NCI-H748 treated with DMSO at 0.1 percent for 48 hours (cell line): Measurements from ENCODE around the gene MAP3K9.
"Not testable (repeated sequence)": the region's sequence is repeated elsewhere in the genome, so short reads cannot be mapped to it uniquely, and the experiment has no call there.

ENCODE experiments used
- DNase-seq: peaks from one replicate; lab custom pipeline; 2025; lab: John Stamatoyannopoulos, UW

MAP3K9 gene

GRCh38 chr14:70809225-70810219, at the start of gene MAP3K9:
TSS of gene MAP3K9 (minus strand) at chr14:70809513. CDS start at chr14:70809171, 342 bp downstream.
- DNase-seq: peak; percentile 92

- no peak for DNase-seq
Measured at GRCh38 chr14:70858641-70859040, 49.3 kb upstream of the MAP3K9 start.

- no peak for DNase-seq
Measured at GRCh38 chr14:70857496-70857890, 48.2 kb upstream of the MAP3K9 start.

GRCh38 chr14:70856851-70857495, 47.7 kb upstream of the MAP3K9 start:
- DNase-seq: no peak

- DNase-seq: no peak
Measured at GRCh38 chr14:70855486-70855885, 46.2 kb upstream of the MAP3K9 start.

- not testable (repeated sequence) for DNase-seq
Measured at GRCh38 chr14:70853658-70854057, 44.3 kb upstream of the MAP3K9 start.

- no peak for DNase-seq
Measured at GRCh38 chr14:70847406-70848090, 38.2 kb upstream of the MAP3K9 start.

- DNase-seq: no peak
Measured at GRCh38 chr14:70845601-70846000, 36.3 kb upstream of the MAP3K9 start.

GRCh38 chr14:70842851-70843462, 33.6 kb upstream of the MAP3K9 start:
- DNase-seq: no peak

- no peak for DNase-seq
Measured at GRCh38 chr14:70838076-70838475, 28.8 kb upstream of the MAP3K9 start.

GRCh38 chr14:70836946-70837345, 27.6 kb upstream of the MAP3K9 start:
- DNase-seq: no peak

- no peak for DNase-seq
Measured at GRCh38 chr14:70833884-70834283, 24.6 kb upstream of the MAP3K9 start.

GRCh38 chr14:70832561-70833305, 23.4 kb upstream of the MAP3K9 start:
- DNase-seq: no peak

GRCh38 chr14:70830998-70831781, 21.9 kb upstream of the MAP3K9 start:
- no peak for DNase-seq

GRCh38 chr14:70828188-70828587, 18.9 kb upstream of the MAP3K9 start:
- no peak for DNase-seq

GRCh38 chr14:70827752-70828151, 18.4 kb upstream of the MAP3K9 start:
- DNase-seq: no peak

GRCh38 chr14:70827347-70827746, 18.0 kb upstream of the MAP3K9 start:
- DNase-seq: no peak

GRCh38 chr14:70823281-70823680, 14.0 kb upstream of the MAP3K9 start:
- DNase-seq: no peak

GRCh38 chr14:70822530-70823185, 13.3 kb upstream of the MAP3K9 start:
- no peak for DNase-seq
